ENCODE data around the gene PIP4K2A. TPM values are rescaled to one million over a fixed set of nuclear protein-coding genes. Genes with fewer than 3 reads are reported as not detected.

PIP4K2A gene
- total RNA-seq, 1 experiment from 2014 or later = 20.2 TPM

- Histone ChIP-seq H3K36me3 (ENCODE audit: low read depth, low read length) (no peaks in the 10 kb centered on the region), H3K4me1 (ENCODE audit: insufficient read depth, low read length) (peaks cover 32% of the 10 kb centered on the region), H3K9ac (ENCODE audit: low read length) (no peak overlapping the region), H4K20me1 (ENCODE audit: low read length) (no peaks in the 10 kb centered on the region), H3K27me3 (ENCODE audit: low read length) (no peaks in the 10 kb centered on the region), H2AFZ (ENCODE audit: low read length) (no peak overlapping the region), H3K9me2 (replicated peaks; ENCODE audit: low read length) (no peaks in the 10 kb centered on the region), H3K4me2 (ENCODE audit: low read length) (peak overlapping the region; percentile 48; the same call in 1 of the 2 replicates), H3K9me3 (ENCODE audit: low read length) (no peaks in the 10 kb centered on the region), H3K79me2 (ENCODE audit: low read length) (peaks cover 68% of the 10 kb centered on the region), H3K4me3 (ENCODE audit: low read length) (no peak overlapping the region), H3F3A (ENCODE audit: low read length, unreplicated experiment) (peaks cover 3% of the 10 kb centered on the region), H3K27ac (ENCODE audit: low read length) (peak overlapping the region; percentile 23; the same call in 1 of the 2 replicates)
- no TSS peak for BruUV-seq (replicated peaks)
- DNase-seq (peak; percentile 34), ATAC-seq (peak; percentile 14; the same call in 1 of the 2 replicates)
- CTCF ChIA-PET = no interaction called here
- POLR2A ChIA-PET (ENCODE audit: unreplicated experiment) = no interaction called here
- intact Hi-C loops (cut with micrococcal nuclease) = no loop called here
- no peak for TF ChIP-seq EZH2 (IDR thresholded peaks at IDR 0.05; ENCODE audit: low read length, unreplicated experiment)
- TF ChIP-seq, protein P1, sequence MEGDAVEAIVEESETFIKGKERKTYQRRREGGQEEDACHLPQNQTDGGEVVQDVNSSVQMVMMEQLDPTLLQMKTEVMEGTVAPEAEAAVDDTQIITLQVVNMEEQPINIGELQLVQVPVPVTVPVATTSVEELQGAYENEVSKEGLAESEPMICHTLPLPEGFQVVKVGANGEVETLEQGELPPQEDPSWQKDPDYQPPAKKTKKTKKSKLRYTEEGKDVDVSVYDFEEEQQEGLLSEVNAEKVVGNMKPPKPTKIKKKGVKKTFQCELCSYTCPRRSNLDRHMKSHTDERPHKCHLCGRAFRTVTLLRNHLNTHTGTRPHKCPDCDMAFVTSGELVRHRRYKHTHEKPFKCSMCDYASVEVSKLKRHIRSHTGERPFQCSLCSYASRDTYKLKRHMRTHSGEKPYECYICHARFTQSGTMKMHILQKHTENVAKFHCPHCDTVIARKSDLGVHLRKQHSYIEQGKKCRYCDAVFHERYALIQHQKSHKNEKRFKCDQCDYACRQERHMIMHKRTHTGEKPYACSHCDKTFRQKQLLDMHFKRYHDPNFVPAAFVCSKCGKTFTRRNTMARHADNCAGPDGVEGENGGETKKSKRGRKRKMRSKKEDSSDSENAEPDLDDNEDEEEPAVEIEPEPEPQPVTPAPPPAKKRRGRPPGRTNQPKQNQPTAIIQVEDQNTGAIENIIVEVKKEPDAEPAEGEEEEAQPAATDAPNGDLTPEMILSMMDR (conservative IDR thresholded peaks at IDR 0.05; ENCODE audit: low read depth, low read length) = no peak
- no peak for TF ChIP-seq EZH2phosphoT487 (IDR thresholded peaks at IDR 0.05; ENCODE audit: borderline replicate concordance, low read length)
Measured at GRCh38 chr10:22652988-22653481, 61.3 kb downstream of the PIP4K2A start.

DNA sequence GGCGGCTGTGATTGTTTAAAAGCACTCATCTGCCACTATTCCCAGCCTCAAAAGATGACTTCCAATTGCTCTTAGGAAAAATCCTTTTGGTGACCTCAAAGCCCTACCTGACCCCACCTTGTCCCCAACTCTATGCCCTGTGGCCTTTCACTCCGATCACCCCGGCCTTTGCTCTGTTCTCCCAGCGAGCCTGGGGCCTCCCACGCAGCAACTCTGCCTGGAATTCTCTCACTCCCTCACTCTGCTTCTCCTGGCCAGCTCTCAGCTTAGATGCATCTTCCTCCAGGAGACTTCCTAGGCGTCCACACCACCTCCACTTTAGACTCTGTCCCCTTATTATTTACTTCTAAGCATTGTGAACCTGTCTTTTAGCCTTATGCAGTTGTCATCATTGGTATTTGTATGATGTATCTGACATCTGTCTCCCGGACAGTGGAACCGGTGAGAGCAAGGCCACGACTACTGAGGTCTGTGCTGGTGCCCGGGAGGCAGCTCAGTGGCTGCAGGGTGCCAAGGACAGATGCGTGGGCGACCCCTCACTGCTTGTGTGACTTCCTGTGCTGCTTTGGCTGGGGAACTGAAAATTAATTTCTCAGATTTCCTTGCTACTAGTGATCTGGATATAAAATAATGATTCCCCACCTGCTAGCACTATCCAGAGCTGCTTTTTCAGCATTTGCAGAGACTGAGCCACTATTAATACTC is 63.0 kb downstream of the PIP4K2A start:
- intact Hi-C loops (cut with micrococcal nuclease) = no loop called here
- H3K9ac ChIP-seq (ENCODE audit: low read length) = no peak overlapping the region
- peaks cover 3% of the 10 kb centered on the region for H3F3A ChIP-seq (ENCODE audit: low read length, unreplicated experiment)
- CTCF ChIA-PET = no interaction called here
- no peaks in the 10 kb centered on the region for H3K9me2 ChIP-seq (replicated peaks; ENCODE audit: low read length)
- H3K36me3 ChIP-seq (ENCODE audit: low read depth, low read length) = no peaks in the 10 kb centered on the region
- TF ChIP-seq, protein P1 (conservative IDR thresholded peaks at IDR 0.05; ENCODE audit: low read depth, low read length) = no peak
- no peak for TF ChIP-seq EZH2phosphoT487 (IDR thresholded peaks at IDR 0.05; ENCODE audit: borderline replicate concordance, low read length)
- no peak for TF ChIP-seq EZH2 (IDR thresholded peaks at IDR 0.05; ENCODE audit: low read length, unreplicated experiment)
- no peak for DNase-seq
- H3K4me1 ChIP-seq (ENCODE audit: insufficient read depth, low read length) = peaks cover 32% of the 10 kb centered on the region
- POLR2A ChIA-PET (ENCODE audit: unreplicated experiment) = interaction anchor here (0.6 kb wide), 1 partner anchor 220 kb away, joined by 3 read pairs; no protein-coding TSS in a partner anchor
- H2AFZ ChIP-seq (ENCODE audit: low read length) = no peak overlapping the region
- ATAC-seq = no peak
- H4K20me1 ChIP-seq (ENCODE audit: low read length) = no peaks in the 10 kb centered on the region
- H3K4me2 ChIP-seq (ENCODE audit: low read length) = no peak overlapping the region
- no peaks in the 10 kb centered on the region for H3K27me3 ChIP-seq (ENCODE audit: low read length)
- no peak overlapping the region for H3K27ac ChIP-seq (ENCODE audit: low read length)
- peaks cover 55% of the 10 kb centered on the region for H3K79me2 ChIP-seq (ENCODE audit: low read length)
- BruUV-seq (replicated peaks) = no TSS peak
- no peaks in the 10 kb centered on the region for H3K9me3 ChIP-seq (ENCODE audit: low read length)
- no peak overlapping the region for H3K4me3 ChIP-seq (ENCODE audit: low read length)

GRCh38 chr10:22649994-22650393 is 64.4 kb downstream of the PIP4K2A start:
- no TSS peak for BruUV-seq (replicated peaks)
- ChIA-PET CTCF (no interaction called here), POLR2A (ENCODE audit: unreplicated experiment) (no interaction called here)
- H2AFZ ChIP-seq (ENCODE audit: low read length) = no peak overlapping the region
- H3K9me3 ChIP-seq (ENCODE audit: low read length) = no peaks in the 10 kb centered on the region
- H4K20me1 ChIP-seq (ENCODE audit: low read length) = no peaks in the 10 kb centered on the region
- TF ChIP-seq, protein P1 (conservative IDR thresholded peaks at IDR 0.05; ENCODE audit: low read depth, low read length) = no peak
- TF ChIP-seq EZH2 (IDR thresholded peaks at IDR 0.05; ENCODE audit: low read length, unreplicated experiment) (no peak), EZH2phosphoT487 (IDR thresholded peaks at IDR 0.05; ENCODE audit: borderline replicate concordance, low read length) (no peak)
- H3K27me3 ChIP-seq (ENCODE audit: low read length) = no peaks in the 10 kb centered on the region
- no peaks in the 10 kb centered on the region for H3K36me3 ChIP-seq (ENCODE audit: low read depth, low read length)
- no peak overlapping the region for H3K4me3 ChIP-seq (ENCODE audit: low read length)
- H3K4me1 ChIP-seq (ENCODE audit: insufficient read depth, low read length) = peaks cover 20% of the 10 kb centered on the region
- no peaks in the 10 kb centered on the region for H3K9me2 ChIP-seq (replicated peaks; ENCODE audit: low read length)
- no peaks in the 10 kb centered on the region for H3F3A ChIP-seq (ENCODE audit: low read length, unreplicated experiment)
- no peak for DNase-seq
- no peak for ATAC-seq
- no peak overlapping the region for H3K9ac ChIP-seq (ENCODE audit: low read length)
- intact Hi-C loops (cut with micrococcal nuclease) = no loop called here
- H3K27ac ChIP-seq (ENCODE audit: low read length) = no peak overlapping the region
- H3K79me2 ChIP-seq (ENCODE audit: low read length) = peaks cover 52% of the 10 kb centered on the region
- no peak overlapping the region for H3K4me2 ChIP-seq (ENCODE audit: low read length)

Data from PC-3 (cell line).